Measurements from ENCODE around the gene GPR18. TPM values are rescaled to one million over a fixed set of nuclear protein-coding genes. Genes with fewer than 3 reads are reported as not detected.

Gene GPR18
- total and polyA plus RNA-seq, 2 donors (not counting 1 experiment from before 2014, with no cell fraction given): not detected

GRCh38 chr13:99268822-99269221, 10.6 kb upstream of the GPR18 start:
- H4K20me1 ChIP-seq (ENCODE audit: control insufficient read depth, extremely low read depth, insufficient read depth, low read length): no peaks in the 10 kb centered on the region
- no peaks in the 10 kb centered on the region for H3K36me3 ChIP-seq (ENCODE audit: control insufficient read depth, insufficient read depth, low read length)
- no peak overlapping the region for H3K27ac ChIP-seq (ENCODE audit: insufficient read depth, low read length)
- H3K4me3 ChIP-seq (replicated peaks in 1 of 4; ENCODE audit: control extremely low read depth in 1 of 4, insufficient read depth in 1 of 4, low read depth in 3 of 4, low read length in 4 of 4): no peak overlapping the region
- H3K9ac ChIP-seq (ENCODE audit: insufficient read depth, low read length): no peak overlapping the region
- TF ChIP-seq EZH2 (IDR thresholded peaks at IDR 0.05; ENCODE audit: low read length, missing control alignments) (no peak), CTCF (conservative IDR thresholded peaks at IDR 0.05 in 1 of 2, IDR thresholded peaks at IDR 0.05 in 1 of 2; ENCODE audit: low read depth in 1 of 2, low read length in 2 of 2) (no peak)
- no peak overlapping the region for H3K4me2 ChIP-seq (ENCODE audit: extremely low read depth, insufficient read depth, low read length)
- no peaks in the 10 kb centered on the region for H3K9me3 ChIP-seq (ENCODE audit: control insufficient read depth, insufficient read depth, low read depth, low read length)
- H2AFZ ChIP-seq (ENCODE audit: low read length): no peak overlapping the region
- H3K4me1 ChIP-seq (ENCODE audit: control insufficient read depth, extremely low read depth, insufficient read depth, low read length): no peaks in the 10 kb centered on the region
- H3K27me3 ChIP-seq (ENCODE audit: control insufficient read depth, insufficient read depth, low read length): no peaks in the 10 kb centered on the region
- no peaks in the 10 kb centered on the region for H3K79me2 ChIP-seq (ENCODE audit: control insufficient read depth, insufficient read depth, low read length)
- no peak for DNase-seq (ENCODE audit: low read depth in 2 of 2)

- Histone ChIP-seq H3K36me3 (ENCODE audit: control insufficient read depth, insufficient read depth, low read length) (no peaks in the 10 kb centered on the region), H3K4me1 (ENCODE audit: control insufficient read depth, extremely low read depth, insufficient read depth, low read length) (no peaks in the 10 kb centered on the region), H3K9ac (ENCODE audit: insufficient read depth, low read length) (no peak overlapping the region), H3K27ac (ENCODE audit: insufficient read depth, low read length) (no peak overlapping the region), H2AFZ (ENCODE audit: low read length) (no peak overlapping the region), H3K4me3 (replicated peaks in 1 of 4; ENCODE audit: control extremely low read depth in 1 of 4, insufficient read depth in 1 of 4, low read depth in 3 of 4, low read length in 4 of 4) (no peak overlapping the region), H3K79me2 (ENCODE audit: control insufficient read depth, insufficient read depth, low read length) (no peaks in the 10 kb centered on the region), H3K4me2 (ENCODE audit: extremely low read depth, insufficient read depth, low read length) (no peak overlapping the region), H3K9me3 (ENCODE audit: control insufficient read depth, insufficient read depth, low read depth, low read length) (no peaks in the 10 kb centered on the region), H3K27me3 (ENCODE audit: control insufficient read depth, insufficient read depth, low read length) (no peaks in the 10 kb centered on the region), H4K20me1 (ENCODE audit: control insufficient read depth, extremely low read depth, insufficient read depth, low read length) (no peaks in the 10 kb centered on the region)
- DNase-seq (ENCODE audit: low read depth in 2 of 2): no peak
- no peak for TF ChIP-seq EZH2 (IDR thresholded peaks at IDR 0.05; ENCODE audit: low read length, missing control alignments)
- no peak for TF ChIP-seq CTCF (conservative IDR thresholded peaks at IDR 0.05 in 1 of 2, IDR thresholded peaks at IDR 0.05 in 1 of 2; ENCODE audit: low read depth in 1 of 2, low read length in 2 of 2)
Observed at GRCh38 chr13:99267927-99268326, 9.7 kb upstream of the GPR18 start.

- Histone ChIP-seq H2AFZ (ENCODE audit: low read length) (no peak overlapping the region), H3K36me3 (ENCODE audit: control insufficient read depth, insufficient read depth, low read length) (no peaks in the 10 kb centered on the region), H3K4me1 (ENCODE audit: control insufficient read depth, extremely low read depth, insufficient read depth, low read length) (no peaks in the 10 kb centered on the region), H3K4me2 (ENCODE audit: extremely low read depth, insufficient read depth, low read length) (no peak overlapping the region), H3K9ac (ENCODE audit: insufficient read depth, low read length) (no peak overlapping the region), H4K20me1 (ENCODE audit: control insufficient read depth, extremely low read depth, insufficient read depth, low read length) (no peaks in the 10 kb centered on the region), H3K27me3 (ENCODE audit: control insufficient read depth, insufficient read depth, low read length) (no peaks in the 10 kb centered on the region), H3K9me3 (ENCODE audit: control insufficient read depth, insufficient read depth, low read depth, low read length) (no peaks in the 10 kb centered on the region), H3K4me3 (replicated peaks in 1 of 4; ENCODE audit: control extremely low read depth in 1 of 4, insufficient read depth in 1 of 4, low read depth in 3 of 4, low read length in 4 of 4) (no peak overlapping the region), H3K27ac (ENCODE audit: insufficient read depth, low read length) (no peak overlapping the region), H3K79me2 (ENCODE audit: control insufficient read depth, insufficient read depth, low read length) (no peaks in the 10 kb centered on the region)
- no peak for TF ChIP-seq EZH2 (IDR thresholded peaks at IDR 0.05; ENCODE audit: low read length, missing control alignments)
- TF ChIP-seq CTCF (conservative IDR thresholded peaks at IDR 0.05 in 1 of 2, IDR thresholded peaks at IDR 0.05 in 1 of 2; ENCODE audit: low read depth in 1 of 2, low read length in 2 of 2): no peak
- DNase-seq (ENCODE audit: low read depth in 2 of 2): no peak
Observed at GRCh38 chr13:99266827-99267226, 8.6 kb upstream of the GPR18 start.

Data from fibroblast of lung (primary cell).